IMR-90 (cell line): ENCODE measurements around the gene POLR1C. TPM values are rescaled to one million over a fixed set of nuclear protein-coding genes. Genes with fewer than 3 reads are reported as not detected.
A peak's percentile ranks its signal among the peaks of the same experiment; 100 is the strongest.

Source experiments
- ATAC-seq: fragments of 200-7000 bp; cut with Tn5 transposase; 2 replicates; pipeline ENCODE4 v1.9.1; 2020; ENCODE audit warnings: low read depth, mild to moderate bottlenecking, moderate library complexity
- BruUV-seq: library from RNA; stranded (reverse); fragments of 400-500 nt; replicated peaks from 2 replicates; lab custom pipeline; 2021; lab: Mats Ljungman, UMichigan
- CTCF ChIA-PET: fragments of 300-600 bp; formaldehyde crosslinking; extraction: SDS; loops from one replicate; lab custom pipeline; 2021; ENCODE audit warnings: antibody characterized with exemption; lab: Yijun Ruan, JAX
- POLR2A ChIA-PET: fragments of 300-600 bp; sonication (Branson Sonifier 250); formaldehyde crosslinking; loops from one replicate; lab custom pipeline; 2022; ENCODE audit warnings: antibody characterized with exemption; ENCODE audit not compliant: unreplicated experiment; lab: Charles Lee
- DNase-seq: peaks from one replicate; pipeline ENCODE4 v3.0.0; 2013
- H2AFZ ChIP-seq: replicated peaks from 2 replicates; pipeline ENCODE3; 2013; ENCODE audit warnings: low read length, mild to moderate bottlenecking; ENCODE audit not compliant: poor library complexity
- H2AK5ac ChIP-seq: 2 replicates; pipeline ENCODE4 v1.6.1; 2013; ENCODE audit warnings: low read depth, low read length, inconsistent platforms
- H2AK9ac ChIP-seq: replicated peaks from 2 replicates; pipeline ENCODE3; 2013; ENCODE audit warnings: mild to moderate bottlenecking, low read depth, low read length, moderate library complexity; ENCODE audit not compliant: poor library complexity
- H2BK120ac ChIP-seq: 2 replicates; pipeline ENCODE4 v1.6.1; 2013; ENCODE audit warnings: low read depth, low read length, inconsistent platforms
- H2BK15ac ChIP-seq: 3 replicates; pipeline ENCODE4 v1.6.1; 2013; ENCODE audit warnings: low read depth, low read length, inconsistent platforms
- H2BK20ac ChIP-seq: 2 replicates; pipeline ENCODE4 v1.6.1; 2013; ENCODE audit warnings: low read depth, mild to moderate bottlenecking, inconsistent platforms, low read length, moderate library complexity
- H2BK5ac ChIP-seq: 2 replicates; pipeline ENCODE4 v1.6.1; 2013; ENCODE audit warnings: mild to moderate bottlenecking, low read depth, low read length, inconsistent platforms; ENCODE audit not compliant: poor library complexity, severe bottlenecking
- H3K14ac ChIP-seq: replicated peaks from 2 replicates; pipeline ENCODE4 v1.6.1; 2013; ENCODE audit warnings: low read depth, low read length, inconsistent platforms
- H3K18ac ChIP-seq: 2 replicates; pipeline ENCODE4 v1.6.1; 2013; ENCODE audit warnings: low read depth, low read length, control low read depth
- H3K23ac ChIP-seq: 2 replicates; pipeline ENCODE4 v1.6.1; 2013; ENCODE audit warnings: low read depth, low read length, inconsistent platforms
- H3K27ac ChIP-seq: 2 replicates; pipeline ENCODE4 v1.5.1; 2013; ENCODE audit warnings: mild to moderate bottlenecking, control low read depth, low read length; ENCODE audit not compliant: insufficient read depth
- H3K27me3 ChIP-seq: 2 replicates; pipeline ENCODE4 v1.6.1; 2013; ENCODE audit warnings: low read length; ENCODE audit not compliant: control insufficient read depth, insufficient read depth
- H3K36me3 ChIP-seq: 2 replicates; pipeline ENCODE4 v1.6.1; 2013; ENCODE audit warnings: low read length, mixed read lengths; ENCODE audit not compliant: control insufficient read depth, insufficient read depth
- H3K4ac ChIP-seq: 2 replicates; pipeline ENCODE4 v1.6.1; 2013; ENCODE audit warnings: low read depth, low read length, inconsistent platforms
- H3K4me1 ChIP-seq: 2 replicates; pipeline ENCODE4 v1.6.1; 2013; ENCODE audit warnings: low read length, mixed read lengths; ENCODE audit not compliant: control insufficient read depth, insufficient read depth
- H3K4me2 ChIP-seq: 2 replicates; pipeline ENCODE4 v1.6.1; 2013; ENCODE audit warnings: low read depth, mild to moderate bottlenecking, control low read depth, low read length, moderate library complexity
- H3K4me3 ChIP-seq: 2 replicates; pipeline ENCODE4 v1.5.1; 2013; ENCODE audit warnings: low read depth, mild to moderate bottlenecking, control low read depth, low read length, moderate library complexity; ENCODE audit not compliant: insufficient read depth
- H3K56ac ChIP-seq: 2 replicates; pipeline ENCODE4 v1.6.1; 2013; ENCODE audit warnings: low read length, inconsistent platforms; ENCODE audit not compliant: insufficient read depth; ENCODE audit errors: extremely low read depth
- H3K79me1 ChIP-seq, 2 experiments: 2 replicates each; pipeline ENCODE4 v1.6.1; 2013; ENCODE audit warnings: low read length in 2 of 2, inconsistent platforms in 1 of 2, low read depth in 1 of 2
- H3K9ac ChIP-seq: 2 replicates; pipeline ENCODE4 v1.6.1; 2013; ENCODE audit warnings: low read depth, low read length, control low read depth
- H3K9me1 ChIP-seq: 2 replicates; pipeline ENCODE4 v1.6.1; 2013; ENCODE audit warnings: low read length, inconsistent platforms; ENCODE audit not compliant: insufficient read depth
- H3K9me3 ChIP-seq: 2 replicates; pipeline ENCODE4 v1.6.1; 2013; ENCODE audit warnings: low read length; ENCODE audit not compliant: control insufficient read depth, insufficient read depth
- H4K20me1 ChIP-seq: 2 replicates; pipeline ENCODE4 v1.6.1; 2013; ENCODE audit warnings: low read length, inconsistent platforms; ENCODE audit not compliant: insufficient read depth
- H4K5ac ChIP-seq: 2 replicates; pipeline ENCODE4 v1.6.1; 2013; ENCODE audit warnings: mild to moderate bottlenecking, low read depth, low read length, control low read depth
- H4K8ac ChIP-seq, 2 experiments: 2 replicates each; pipeline ENCODE4 v1.6.1; 2013; ENCODE audit warnings: low read depth in 2 of 2, low read length in 2 of 2, control low read depth in 1 of 2, inconsistent platforms in 1 of 2
- H4K91ac ChIP-seq: 2 replicates; pipeline ENCODE4 v1.6.1; 2013; ENCODE audit warnings: low read depth, low read length, inconsistent platforms; ENCODE audit not compliant: insufficient read depth
- BHLHE40 ChIP-seq: fragments of 150-350 bp; IDR thresholded peaks from 2 replicates; pipeline ENCODE4 v1.6.1; 2016; ENCODE audit warnings: mild to moderate bottlenecking, low read depth, low read length
- CEBPB ChIP-seq: IDR thresholded peaks from 2 replicates; pipeline ENCODE4 v1.6.1; 2012; ENCODE audit warnings: low read depth, low read length, improper control_type of control experiment
- CHD1 ChIP-seq: IDR thresholded peaks from 2 replicates; pipeline ENCODE4 v1.6.1; 2012; ENCODE audit warnings: low read depth, low read length, improper control_type of control experiment
- FOS ChIP-seq: fragments of 150-350 bp; IDR thresholded peaks from 2 replicates; pipeline ENCODE4 v1.6.1; 2016; ENCODE audit warnings: low read depth, low read length
- MAFK ChIP-seq: IDR thresholded peaks from 2 replicates; pipeline ENCODE4 v1.6.1; 2012; ENCODE audit warnings: low read depth, low read length, improper control_type of control experiment
- MAZ ChIP-seq: IDR thresholded peaks from 2 replicates; pipeline ENCODE4 v1.6.1; 2012; ENCODE audit warnings: low read depth, mild to moderate bottlenecking, low read length, improper control_type of control experiment, moderate library complexity, borderline replicate concordance
- MXI1 ChIP-seq: IDR thresholded peaks from 2 replicates; pipeline ENCODE4 v1.6.1; 2012; ENCODE audit warnings: low read depth, mild to moderate bottlenecking, low read length, moderate library complexity, borderline replicate concordance
- NFE2L2 ChIP-seq: fragments of 150-350 bp; IDR thresholded peaks from 2 replicates; pipeline ENCODE4 v1.6.1; 2016; ENCODE audit warnings: low read depth, mild to moderate bottlenecking, low read length
- POLR2A ChIP-seq: IDR thresholded peaks from 2 replicates; pipeline ENCODE4 v1.6.1; 2012; ENCODE audit warnings: mild to moderate bottlenecking, low read depth, low read length
- RAD21 ChIP-seq: IDR thresholded peaks from 2 replicates; pipeline ENCODE4 v1.6.1; 2012; ENCODE audit warnings: low read length, improper control_type of control experiment
- RCOR1 ChIP-seq: IDR thresholded peaks from 2 replicates; pipeline ENCODE4 v1.6.1; 2012; ENCODE audit warnings: mild to moderate bottlenecking, low read length, improper control_type of control experiment; ENCODE audit not compliant: insufficient replicate concordance
- RFX5 ChIP-seq: IDR thresholded peaks from 2 replicates; pipeline ENCODE4 v1.8.0; 2012; ENCODE audit warnings: low read depth, mild to moderate bottlenecking, low read length, moderate library complexity
- SMC3 ChIP-seq: fragments of 150-350 bp; IDR thresholded peaks from 2 replicates; pipeline ENCODE4 v1.6.1; 2016; ENCODE audit warnings: low read depth, mild to moderate bottlenecking, antibody characterized with exemption, low read length, moderate library complexity
- USF2 ChIP-seq: fragments of 150-350 bp; IDR thresholded peaks from 2 replicates; pipeline ENCODE4 v1.6.1; 2017; ENCODE audit warnings: mild to moderate bottlenecking, antibody characterized with exemption, low read length, low read depth
- WGBS, 2 experiments: methylation state at CpG; one replicate each; pipeline versions ENCODE4 v1.1.5 to v1.1.7; 2013; ENCODE audit warnings: missing lambda C conversion rate in 2 of 2; ENCODE audit not compliant: insufficient read length in 1 of 2; ENCODE audit errors: extremely low coverage in 2 of 2; 5-methylcytosine and 5-hydroxymethylcytosine counted together
- dilution Hi-C: fragments of 300-500 bp; cut with HindIII; formaldehyde crosslinking; loops from one replicate; pipeline ENCODE4 v1.14.3; 2018; ENCODE audit warnings: low sequenced_read_pairs; ENCODE audit not compliant: unreplicated experiment
- in situ Hi-C: fragments of 300-500 bp; cut with MboI; formaldehyde crosslinking; loops from 3 replicates; pipeline ENCODE4 v1.14.3; 2019; ENCODE audit warnings: low sequenced_read_pairs, inconsistent platforms, mixed read lengths
- intact Hi-C: fragments of 100-400 bp; cut with micrococcal nuclease; formaldehyde crosslinking; loops from 2 replicates; pipeline ENCODE4 v1.10.0; 2022
- polyA plus RNA-seq, 3 experiments: library from polyadenylated mRNA; depleted of rRNA; stranded (reverse); fragments of >200 nt; gene quantifications; 2 replicates each; pipeline ENCODE4 v1.2.3, GENCODE V29; 2012; ENCODE audit warnings: low replicate concordance in 1 of 3
- total RNA-seq: library from RNA; depleted of rRNA; stranded (reverse); fragments of >200 nt; gene quantifications from 2 replicates; pipeline ENCODE4 v1.2.3, GENCODE V29; 2012
- TF ChIP-seq, protein P1 (sequence below): conservative IDR thresholded peaks from 2 replicates; pipeline ENCODE4 v1.5.1; 2012; ENCODE audit warnings: mild to moderate bottlenecking, low read depth, low read length, improper control_type of control experiment
- TF ChIP-seq, protein P2 (sequence below): fragments of 150-350 bp; IDR thresholded peaks from 2 replicates; pipeline ENCODE4 v1.6.1; 2016; ENCODE audit warnings: low read depth, mild to moderate bottlenecking, low read length, moderate library complexity, borderline replicate concordance

Gene POLR1C
- total and polyA plus RNA-seq, 2 of the 4 experiments (the other 2 are of a cell fraction) = 46.1 to 72.6 TPM

DNA sequence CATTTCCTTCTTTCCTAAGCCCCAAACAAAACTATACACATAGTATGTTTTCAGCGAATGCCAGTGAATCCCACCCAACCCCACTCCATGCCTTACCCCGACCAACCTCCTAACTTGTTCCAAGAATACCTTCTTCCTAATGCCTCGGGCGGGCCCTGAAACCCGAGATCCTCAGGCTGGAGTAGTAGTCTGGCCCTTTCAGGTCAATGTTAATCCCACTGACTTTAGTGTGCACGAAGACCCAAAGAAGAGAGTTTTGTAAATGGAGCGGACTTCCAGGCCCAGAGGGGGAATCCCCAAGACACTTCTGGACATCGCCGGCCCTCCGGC lies 557 bp upstream of the POLR1C start:
- no peak overlapping the region; the same call in 2 of the 3 replicates for H2BK15ac ChIP-seq
- H3K27ac ChIP-seq = peak overlapping the region; percentile 72
- in situ Hi-C loops (no loop called here), dilution Hi-C loops (no loop called here), intact Hi-C loops (no loop called here)
- 0 out of 2 replicates have a peak, but pooled peaks cover 9% of the 10 kb centered on the region for H3K9me1 ChIP-seq
- 0% methylated on average over 2 of the region's 10 CpGs; no CpG with 5 or more reads in 1 of the 2 experiments for WGBS, 2 experiments
- CTCF ChIA-PET = interaction anchor here (1.1 kb wide), 1 partner anchor 9 kb away, joined by 3 read pairs; no protein-coding TSS in a partner anchor
- peak overlapping the region; percentile 63 for H2BK5ac ChIP-seq
- H3K4me1 ChIP-seq = peaks cover 9% of the 10 kb centered on the region
- DNase-seq (no peak), ATAC-seq (no peak)
- H4K20me1 ChIP-seq = peaks cover 3% of the 10 kb centered on the region; the same call in 1 of the 2 replicates
- H3K27me3 ChIP-seq = no peaks in the 10 kb centered on the region
- peak overlapping the region; percentile 90 for H3K9ac ChIP-seq
- no peaks in the 10 kb centered on the region for H3K9me3 ChIP-seq
- H3K23ac ChIP-seq = peak overlapping the region; percentile 66; the same call in 1 of the 2 replicates
- H2BK20ac ChIP-seq = no peak overlapping the region
- peaks cover 29 to 54% of the 10 kb centered on the region in 2 experiments for H3K79me1 ChIP-seq
- H3K4me2 ChIP-seq = peak overlapping the region; percentile 72
- H4K8ac ChIP-seq = peak overlapping the region; percentile 70 to 90
- TF ChIP-seq RCOR1 (no peak), BHLHE40 (no peak), NFE2L2 (no peak), RFX5 (no peak), MXI1 (no peak), CEBPB (no peak), USF2 (no peak), CHD1 (no peak), RAD21 (no peak), POLR2A (no peak), MAFK (no peak), FOS (no peak), SMC3 (no peak), MAZ (no peak)
- TF ChIP-seq, protein P1, sequence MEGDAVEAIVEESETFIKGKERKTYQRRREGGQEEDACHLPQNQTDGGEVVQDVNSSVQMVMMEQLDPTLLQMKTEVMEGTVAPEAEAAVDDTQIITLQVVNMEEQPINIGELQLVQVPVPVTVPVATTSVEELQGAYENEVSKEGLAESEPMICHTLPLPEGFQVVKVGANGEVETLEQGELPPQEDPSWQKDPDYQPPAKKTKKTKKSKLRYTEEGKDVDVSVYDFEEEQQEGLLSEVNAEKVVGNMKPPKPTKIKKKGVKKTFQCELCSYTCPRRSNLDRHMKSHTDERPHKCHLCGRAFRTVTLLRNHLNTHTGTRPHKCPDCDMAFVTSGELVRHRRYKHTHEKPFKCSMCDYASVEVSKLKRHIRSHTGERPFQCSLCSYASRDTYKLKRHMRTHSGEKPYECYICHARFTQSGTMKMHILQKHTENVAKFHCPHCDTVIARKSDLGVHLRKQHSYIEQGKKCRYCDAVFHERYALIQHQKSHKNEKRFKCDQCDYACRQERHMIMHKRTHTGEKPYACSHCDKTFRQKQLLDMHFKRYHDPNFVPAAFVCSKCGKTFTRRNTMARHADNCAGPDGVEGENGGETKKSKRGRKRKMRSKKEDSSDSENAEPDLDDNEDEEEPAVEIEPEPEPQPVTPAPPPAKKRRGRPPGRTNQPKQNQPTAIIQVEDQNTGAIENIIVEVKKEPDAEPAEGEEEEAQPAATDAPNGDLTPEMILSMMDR = no peak
- TF ChIP-seq, protein P2, sequence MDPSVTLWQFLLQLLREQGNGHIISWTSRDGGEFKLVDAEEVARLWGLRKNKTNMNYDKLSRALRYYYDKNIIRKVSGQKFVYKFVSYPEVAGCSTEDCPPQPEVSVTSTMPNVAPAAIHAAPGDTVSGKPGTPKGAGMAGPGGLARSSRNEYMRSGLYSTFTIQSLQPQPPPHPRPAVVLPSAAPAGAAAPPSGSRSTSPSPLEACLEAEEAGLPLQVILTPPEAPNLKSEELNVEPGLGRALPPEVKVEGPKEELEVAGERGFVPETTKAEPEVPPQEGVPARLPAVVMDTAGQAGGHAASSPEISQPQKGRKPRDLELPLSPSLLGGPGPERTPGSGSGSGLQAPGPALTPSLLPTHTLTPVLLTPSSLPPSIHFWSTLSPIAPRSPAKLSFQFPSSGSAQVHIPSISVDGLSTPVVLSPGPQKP = no peak
- H3K56ac ChIP-seq = peak overlapping the region; percentile 81
- peak overlapping the region; percentile 98 for H2AFZ ChIP-seq
- H3K14ac ChIP-seq = peak overlapping the region; percentile 76
- peak overlapping the region; percentile 99 for H2AK9ac ChIP-seq
- peak overlapping the region; percentile 65 for H4K5ac ChIP-seq
- no peak overlapping the region for H2BK120ac ChIP-seq
- H2AK5ac ChIP-seq = peak overlapping the region; percentile 85
- peak overlapping the region; percentile 65 for H4K91ac ChIP-seq
- POLR2A ChIA-PET = no interaction called here
- H3K36me3 ChIP-seq = peaks cover 54% of the 10 kb centered on the region
- BruUV-seq = TSS peak; percentile 70
- peak overlapping the region; percentile 86 for H3K4ac ChIP-seq
- H3K18ac ChIP-seq = no peak overlapping the region
- peak overlapping the region; percentile 80 for H3K4me3 ChIP-seq
